OCI-LY3 (cell line): ENCODE measurements around the gene TOR1A.

Source experiments
- EZH2phosphoT487 ChIP-seq: fragments of 200-600 bp; shearing (Covaris generic); IDR thresholded peaks from 2 replicates; pipeline ENCODE4 v1.6.1; 2018; ENCODE audit warnings: antibody characterized with exemption, mixed run types, low read depth
- TF ChIP-seq, protein P1 (sequence below): fragments of 200-600, 300-600 bp; sonication (generic); IDR thresholded peaks from 2 replicates; pipeline ENCODE4 v1.5.1; 2014; ENCODE audit warnings: antibody characterized with exemption, low read length, low read depth

DNA sequence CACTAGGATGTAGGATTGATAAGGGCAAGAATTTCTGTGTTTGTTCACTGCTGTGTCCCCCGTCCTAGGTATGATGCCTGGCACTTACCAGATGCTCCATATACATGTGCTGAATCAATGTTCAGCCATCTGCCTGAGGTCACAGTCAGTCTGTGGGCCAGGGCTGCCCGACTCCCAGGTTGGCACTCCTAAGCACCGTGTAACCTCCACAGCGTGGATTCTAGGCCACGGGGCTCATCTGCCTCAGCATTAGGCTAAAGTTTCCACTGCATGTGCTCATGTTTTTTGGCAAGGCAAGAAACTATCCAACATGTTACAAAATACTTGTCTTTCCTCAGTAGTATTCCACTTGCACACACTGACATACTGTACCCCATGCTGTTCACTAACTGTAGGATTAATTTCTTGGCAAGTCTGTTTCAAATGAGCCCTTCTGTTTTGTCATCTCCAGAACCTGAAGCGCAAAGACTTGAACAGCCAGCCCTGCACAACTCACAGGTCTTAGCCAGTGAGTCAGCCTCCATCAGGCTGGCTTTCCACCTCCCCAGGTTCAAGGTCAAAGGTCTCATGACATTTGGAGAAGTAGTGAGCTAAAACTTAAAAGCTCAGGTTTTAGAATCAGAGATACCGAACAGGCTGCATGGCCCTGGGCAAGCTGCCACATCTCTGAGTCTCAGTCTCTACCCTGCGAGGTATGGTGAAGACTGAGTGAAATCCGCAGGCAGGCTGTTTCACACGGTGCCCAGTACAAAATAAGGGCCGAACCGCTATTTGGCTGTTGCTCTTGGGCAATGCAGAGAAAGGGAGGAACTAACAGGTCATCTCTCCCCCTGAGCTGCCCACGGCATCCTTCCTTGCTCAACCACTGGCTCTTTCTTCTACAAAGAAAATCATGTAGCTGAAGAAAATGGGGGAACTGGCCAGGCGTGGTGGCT lies 7.2 kb downstream of the TOR1A start:
- no peak for TF ChIP-seq EZH2phosphoT487
- TF ChIP-seq, protein P1, sequence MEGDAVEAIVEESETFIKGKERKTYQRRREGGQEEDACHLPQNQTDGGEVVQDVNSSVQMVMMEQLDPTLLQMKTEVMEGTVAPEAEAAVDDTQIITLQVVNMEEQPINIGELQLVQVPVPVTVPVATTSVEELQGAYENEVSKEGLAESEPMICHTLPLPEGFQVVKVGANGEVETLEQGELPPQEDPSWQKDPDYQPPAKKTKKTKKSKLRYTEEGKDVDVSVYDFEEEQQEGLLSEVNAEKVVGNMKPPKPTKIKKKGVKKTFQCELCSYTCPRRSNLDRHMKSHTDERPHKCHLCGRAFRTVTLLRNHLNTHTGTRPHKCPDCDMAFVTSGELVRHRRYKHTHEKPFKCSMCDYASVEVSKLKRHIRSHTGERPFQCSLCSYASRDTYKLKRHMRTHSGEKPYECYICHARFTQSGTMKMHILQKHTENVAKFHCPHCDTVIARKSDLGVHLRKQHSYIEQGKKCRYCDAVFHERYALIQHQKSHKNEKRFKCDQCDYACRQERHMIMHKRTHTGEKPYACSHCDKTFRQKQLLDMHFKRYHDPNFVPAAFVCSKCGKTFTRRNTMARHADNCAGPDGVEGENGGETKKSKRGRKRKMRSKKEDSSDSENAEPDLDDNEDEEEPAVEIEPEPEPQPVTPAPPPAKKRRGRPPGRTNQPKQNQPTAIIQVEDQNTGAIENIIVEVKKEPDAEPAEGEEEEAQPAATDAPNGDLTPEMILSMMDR, result no peak
